Esophagus squamous epithelium (tissue), 5 donors: ENCODE measurements around the gene NR1D2. TPM values are rescaled to one million over a fixed set of nuclear protein-coding genes. Genes with fewer than 3 reads are reported as not detected.
A peak's percentile ranks its signal among the peaks of the same experiment; 100 is the strongest.

Experiments used
- DNase-seq: peaks from one replicate; lab custom pipeline; 2025; lab: John Stamatoyannopoulos, UW
- H3K27ac ChIP-seq, 4 donors: fragments of 200-600 bp; sonication (generic); one replicate each; pipeline ENCODE4 v1.5.1; 2016 to 2019; ENCODE audit warnings: mild to moderate bottlenecking in 1 of 4
- H3K27me3 ChIP-seq, 4 donors: fragments of 200-600 bp; sonication (generic); 1 replicate in 3 of 4; 2 replicates in 1 of 4; pipeline versions ENCODE4 v1.5.1 to v1.6.0; 2017 to 2021; ENCODE audit warnings: antibody characterized with exemption in 1 of 4
- H3K36me3 ChIP-seq, 3 donors: fragments of 200-600 bp; sonication (generic); one replicate each; pipeline ENCODE4 v1.5.1; 2016 to 2019
- H3K4me1 ChIP-seq, 3 donors: fragments of 200-600 bp; sonication (generic); one replicate each; pipeline ENCODE4 v1.5.1; 2017 to 2019
- H3K4me3 ChIP-seq, 4 donors: fragments of 200-600 bp; sonication (generic); 1 replicate in 3 of 4; 2 replicates in 1 of 4; pipeline ENCODE4 v1.5.1; 2016 to 2019; ENCODE audit warnings: mild to moderate bottlenecking in 2 of 4, moderate library complexity in 1 of 4
- H3K9me3 ChIP-seq, 3 donors: fragments of 200-600 bp; sonication (generic); one replicate each; pipeline ENCODE4 v1.5.1; 2016 to 2019
- POLR2A ChIP-seq, 4 donors: fragments of 450-650 bp; IDR thresholded peaks; one replicate each; pipeline ENCODE4 v1.6.1; 2017; ENCODE audit warnings: antibody characterized with exemption in 4 of 4, mild to moderate bottlenecking in 4 of 4, moderate library complexity in 3 of 4
- WGBS, 2 donors: methylation state at CpG; one replicate each; pipeline ENCODE4 v1.1.5; 2018; 5-methylcytosine and 5-hydroxymethylcytosine counted together
- intact Hi-C: fragments of 100-400 bp; cut with DNase I; formaldehyde crosslinking; loops from one replicate; pipeline ENCODE4 v1.15.0; 2022
- total RNA-seq, 4 donors: library from RNA; depleted of rRNA; stranded (reverse); fragments of >200 nt; gene quantifications; one replicate each; pipeline ENCODE4 v1.1.0, GENCODE V29; 2016
- TF ChIP-seq, protein P1 (sequence below), 6 experiments: fragments of 450-650 bp in 4 of 6; fragments of 200-600 bp in 2 of 6; sonication (generic) in 2 of 6; IDR thresholded peaks; one replicate each; pipeline ENCODE4 v1.5.1; 2016 to 2019; ENCODE audit warnings: antibody characterized with exemption in 6 of 6, mild to moderate bottlenecking in 4 of 6, moderate library complexity in 4 of 6
- donor health status: DM: yes; HTN: yes; CAD: no.

The NR1D2 gene
- total RNA-seq, 4 donors from 2014 or later = 10.8 to 34.0 (median 11.6) TPM

DNA sequence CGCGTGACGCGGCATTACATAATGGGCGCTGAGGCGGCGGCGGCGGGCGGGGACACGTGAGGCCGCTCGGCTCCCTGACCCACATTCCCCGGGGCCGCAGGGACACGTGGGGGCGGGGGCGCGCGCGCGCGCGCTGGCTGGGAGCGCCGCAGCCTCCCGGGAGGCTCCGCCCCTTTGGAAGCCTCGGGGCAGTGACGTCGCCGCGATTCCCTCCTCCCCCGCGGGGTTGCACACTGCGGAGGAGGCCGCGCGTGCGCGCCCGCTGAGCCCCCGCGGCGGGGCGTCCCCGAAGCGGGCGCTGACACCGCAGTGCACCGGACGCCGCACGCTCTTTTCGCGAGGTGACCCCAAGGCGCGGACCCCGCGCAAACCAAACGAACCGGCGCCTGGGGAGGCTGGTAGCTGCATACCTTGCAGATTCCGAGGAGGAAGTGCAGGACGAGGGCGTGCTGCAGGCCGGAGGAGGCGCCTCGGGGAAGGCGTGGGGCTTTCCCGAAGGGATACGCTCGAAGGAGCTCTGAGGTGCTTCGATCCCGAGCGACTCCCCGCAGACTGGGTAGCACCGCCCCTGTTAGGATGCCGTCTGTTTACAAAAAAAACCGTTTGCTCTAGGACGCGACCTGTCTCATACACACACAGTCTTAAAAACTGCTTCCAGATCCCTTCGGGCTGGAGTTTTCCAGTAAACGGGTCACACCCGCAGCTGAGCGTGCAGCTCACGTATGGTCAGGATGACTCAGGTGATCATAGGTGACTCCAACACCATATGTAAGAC, 1.0 kb downstream of the NR1D2 start:
- Histone ChIP-seq H3K4me3 (peak overlapping the region; percentile 59 to 94 (median 85)), H3K27ac (peak overlapping the region; percentile 95 to 100 (median 98)), H3K36me3 (no peaks in the 10 kb centered on the region), H3K27me3 (no peaks in the 10 kb centered on the region), H3K9me3 (no peaks in the 10 kb centered on the region), H3K4me1 (peaks cover 19 to 59% (median 43%) of the 10 kb centered on the region in 3 donors)
- intact Hi-C loops = no loop called here
- TF ChIP-seq POLR2A (IDR thresholded peaks at IDR 0.05) = peak in 2 of 4 donors; percentile 28 to 70
- TF ChIP-seq, protein P1, sequence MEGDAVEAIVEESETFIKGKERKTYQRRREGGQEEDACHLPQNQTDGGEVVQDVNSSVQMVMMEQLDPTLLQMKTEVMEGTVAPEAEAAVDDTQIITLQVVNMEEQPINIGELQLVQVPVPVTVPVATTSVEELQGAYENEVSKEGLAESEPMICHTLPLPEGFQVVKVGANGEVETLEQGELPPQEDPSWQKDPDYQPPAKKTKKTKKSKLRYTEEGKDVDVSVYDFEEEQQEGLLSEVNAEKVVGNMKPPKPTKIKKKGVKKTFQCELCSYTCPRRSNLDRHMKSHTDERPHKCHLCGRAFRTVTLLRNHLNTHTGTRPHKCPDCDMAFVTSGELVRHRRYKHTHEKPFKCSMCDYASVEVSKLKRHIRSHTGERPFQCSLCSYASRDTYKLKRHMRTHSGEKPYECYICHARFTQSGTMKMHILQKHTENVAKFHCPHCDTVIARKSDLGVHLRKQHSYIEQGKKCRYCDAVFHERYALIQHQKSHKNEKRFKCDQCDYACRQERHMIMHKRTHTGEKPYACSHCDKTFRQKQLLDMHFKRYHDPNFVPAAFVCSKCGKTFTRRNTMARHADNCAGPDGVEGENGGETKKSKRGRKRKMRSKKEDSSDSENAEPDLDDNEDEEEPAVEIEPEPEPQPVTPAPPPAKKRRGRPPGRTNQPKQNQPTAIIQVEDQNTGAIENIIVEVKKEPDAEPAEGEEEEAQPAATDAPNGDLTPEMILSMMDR (IDR thresholded peaks at IDR 0.05) = peak in 3 of 6 experiments; percentile 16 to 19 (median 17)
- DNase-seq = peak; percentile 81
- WGBS, 2 donors = 0% methylated on average over 8 to 9 of the region's 87 CpGs

DNA sequence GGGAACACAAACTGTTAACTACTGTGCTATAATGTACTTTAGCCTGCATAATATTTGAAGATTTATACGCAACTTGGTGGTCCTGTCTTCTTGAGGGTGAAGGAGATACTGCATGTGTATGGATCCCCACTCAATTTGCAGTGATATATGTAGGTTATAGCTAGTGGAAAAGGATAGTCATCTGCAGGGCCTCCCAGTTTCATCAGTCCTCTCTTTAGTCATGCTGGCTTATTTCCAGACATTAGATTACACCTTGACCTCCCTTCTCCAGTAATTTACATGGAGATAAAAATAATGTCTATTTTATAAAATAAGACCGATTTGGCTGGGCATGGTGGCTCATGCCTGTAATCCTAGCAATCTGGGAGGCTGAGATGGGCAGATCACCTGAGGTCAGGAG, 3.7 kb downstream of the NR1D2 start:
- 64 to 77% methylated on average over 2 of the region's 2 CpGs for WGBS, 2 donors
- no peaks in the 10 kb centered on the region for H3K36me3 ChIP-seq
- no peak overlapping the region for H3K4me3 ChIP-seq
- H3K9me3 ChIP-seq = no peaks in the 10 kb centered on the region
- H3K27ac ChIP-seq = peak overlapping the region in 3 of 4 donors; percentile 3 to 100 (median 95)
- no peak for TF ChIP-seq POLR2A (IDR thresholded peaks at IDR 0.05)
- TF ChIP-seq, protein P1 (IDR thresholded peaks at IDR 0.05) = no peak
- H3K27me3 ChIP-seq = no peaks in the 10 kb centered on the region
- no peak for DNase-seq
- intact Hi-C loops = no loop called here
- peaks cover 19 to 85% (median 46%) of the 10 kb centered on the region in 3 donors for H3K4me1 ChIP-seq

DNA sequence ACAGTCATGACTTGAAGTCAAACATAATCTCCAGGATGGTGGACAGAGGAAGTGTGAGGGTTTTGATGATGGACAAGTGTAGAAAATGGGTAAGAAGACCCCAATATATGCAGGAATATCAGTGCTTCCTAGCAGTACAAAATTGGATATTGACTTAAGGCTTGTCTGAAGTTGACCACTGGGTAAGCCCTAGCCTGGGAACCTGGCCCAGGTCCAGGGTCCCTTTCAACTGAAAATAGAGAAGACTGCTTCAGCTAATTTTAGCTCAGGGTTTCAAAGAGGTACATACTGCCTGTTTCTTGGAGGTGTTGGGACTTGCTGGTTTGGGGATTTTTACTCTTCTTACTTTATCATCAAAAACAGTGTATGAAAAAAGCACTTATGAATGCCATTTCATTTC, 4.7 kb downstream of the NR1D2 start:
- Histone ChIP-seq H3K27me3 (no peaks in the 10 kb centered on the region), H3K36me3 (peaks cover 0 to 3% (median 0%) of the 10 kb centered on the region in 3 donors), H3K4me3 (peak overlapping the region in 1 of 4 donors; percentile 36), H3K27ac (peak overlapping the region; percentile 12 to 95 (median 25)), H3K9me3 (no peaks in the 10 kb centered on the region), H3K4me1 (peaks cover 19 to 84% (median 46%) of the 10 kb centered on the region in 3 donors)
- TF ChIP-seq POLR2A (IDR thresholded peaks at IDR 0.05) = no peak
- TF ChIP-seq, protein P1 (IDR thresholded peaks at IDR 0.05) = no peak
- intact Hi-C loops = no loop called here
- no peak for DNase-seq

DNA sequence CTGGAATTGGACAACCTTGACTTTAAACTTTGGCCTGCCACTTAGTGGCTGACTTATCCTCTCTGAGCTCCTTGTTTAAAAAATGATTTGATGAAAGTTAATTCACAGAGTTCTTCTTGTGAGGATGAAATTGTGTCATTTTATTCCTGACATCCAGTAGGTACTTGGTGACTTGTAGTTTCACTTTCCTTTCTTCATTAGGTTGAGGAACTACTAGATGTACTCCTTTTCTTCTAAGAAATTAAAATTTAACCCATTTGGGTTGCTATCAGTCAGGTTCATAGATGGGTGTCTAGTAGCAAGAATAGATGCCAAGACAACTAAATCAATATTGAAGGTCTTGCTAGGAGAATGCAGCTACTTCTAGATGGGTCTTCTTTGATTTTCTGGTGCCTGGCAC, 5.2 kb downstream of the NR1D2 start:
- Histone ChIP-seq H3K4me1 (peaks cover 19 to 83% (median 46%) of the 10 kb centered on the region in 3 donors), H3K9me3 (no peaks in the 10 kb centered on the region), H3K4me3 (peak overlapping the region in 1 of 4 donors; percentile 36), H3K36me3 (peaks cover 0 to 8% (median 0%) of the 10 kb centered on the region in 3 donors), H3K27ac (peak overlapping the region in 3 of 4 donors; percentile 24 to 95 (median 26)), H3K27me3 (no peaks in the 10 kb centered on the region)
- TF ChIP-seq, protein P1 (IDR thresholded peaks at IDR 0.05) = no peak
- TF ChIP-seq POLR2A (IDR thresholded peaks at IDR 0.05) = no peak
- intact Hi-C loops = no loop called here
- DNase-seq = no peak

DNA sequence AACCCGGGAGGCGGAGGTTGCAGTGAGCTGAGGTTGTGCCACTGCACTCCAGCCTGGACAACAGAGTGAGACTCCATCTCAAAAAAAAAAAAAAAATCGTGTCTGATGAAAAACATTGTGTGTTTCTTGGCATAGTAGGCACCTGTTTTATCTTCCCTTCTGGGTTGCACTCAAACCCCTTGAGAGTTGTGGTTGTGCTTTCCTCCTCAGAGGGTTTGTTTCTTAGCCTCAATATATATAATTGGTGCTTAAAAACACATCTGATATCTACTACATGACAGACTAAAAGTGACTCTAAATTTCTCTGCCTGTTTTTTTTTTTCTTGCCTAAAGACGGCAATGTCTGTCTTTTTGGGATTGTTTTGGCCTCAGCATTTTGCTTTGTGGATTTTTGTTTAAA, 7.6 kb downstream of the NR1D2 start:
- intact Hi-C loops = no loop called here
- no peak overlapping the region for H3K27ac ChIP-seq
- H3K27me3 ChIP-seq = no peaks in the 10 kb centered on the region
- no peak overlapping the region for H3K4me3 ChIP-seq
- H3K36me3 ChIP-seq = peaks cover 0 to 26% (median 0%) of the 10 kb centered on the region in 3 donors
- WGBS, 2 donors = 67 to 69% methylated on average over 4 of the region's 4 CpGs
- DNase-seq = no peak
- TF ChIP-seq, protein P1 (IDR thresholded peaks at IDR 0.05) = no peak
- peaks cover 13 to 68% (median 33%) of the 10 kb centered on the region in 3 donors for H3K4me1 ChIP-seq
- H3K9me3 ChIP-seq = no peaks in the 10 kb centered on the region
